GM19324 (cell line): ENCODE data around the gene SLC6A7.

Experiments
- ATAC-seq: cut with Tn5 transposase; IDR thresholded peaks from one replicate; pipeline ENCODE4 v1.9.1; 2021; ENCODE audit warnings: mild to moderate bottlenecking, moderate library complexity; ENCODE audit not compliant: unreplicated experiment, low FRiP score

The SLC6A7 gene

GRCh38 chr5:150172145-150172544, 17.7 kb upstream of the SLC6A7 start:
- ATAC-seq, result no peak

GRCh38 chr5:150172556-150172955, 17.3 kb upstream of the SLC6A7 start:
- ATAC-seq, result no peak

- no peak for ATAC-seq
These were observed 16.7 kb upstream of the SLC6A7 start for GRCh38 chr5:150173161-150173560.

- ATAC-seq, result no peak
These were observed 15.6 kb upstream of the SLC6A7 start for GRCh38 chr5:150174285-150174684.

- ATAC-seq, result no peak
These were observed 14.8 kb upstream of the SLC6A7 start for GRCh38 chr5:150175076-150175475.

- no peak for ATAC-seq
These were observed 14.3 kb upstream of the SLC6A7 start for GRCh38 chr5:150175536-150175935.

- no peak for ATAC-seq
These were observed 13.0 kb upstream of the SLC6A7 start for GRCh38 chr5:150176745-150177477.

GRCh38 chr5:150177721-150178120, 12.1 kb upstream of the SLC6A7 start:
- no peak for ATAC-seq

- no peak for ATAC-seq
These were observed 11.6 kb upstream of the SLC6A7 start for GRCh38 chr5:150178262-150178661.

- ATAC-seq, result no peak
These were observed 10.7 kb upstream of the SLC6A7 start for GRCh38 chr5:150179019-150179620.

GRCh38 chr5:150180241-150181026, 9.4 kb upstream of the SLC6A7 start:
- ATAC-seq, result no peak

- ATAC-seq, result no peak
These were observed 8.8 kb upstream of the SLC6A7 start for GRCh38 chr5:150181027-150181426.

GRCh38 chr5:150181766-150182545, 7.9 kb upstream of the SLC6A7 start:
- no peak for ATAC-seq

GRCh38 chr5:150182774-150183173, 7.1 kb upstream of the SLC6A7 start:
- no peak for ATAC-seq

GRCh38 chr5:150183436-150183835, 6.4 kb upstream of the SLC6A7 start:
- no peak for ATAC-seq

- ATAC-seq, result no peak
These were observed 5.9 kb upstream of the SLC6A7 start for GRCh38 chr5:150184006-150184405.

- ATAC-seq, result no peak
These were observed 4.6 kb upstream of the SLC6A7 start for GRCh38 chr5:150184990-150185912.

GRCh38 chr5:150186137-150186536, 3.7 kb upstream of the SLC6A7 start:
- ATAC-seq, result no peak

- no peak for ATAC-seq
These were observed 3.0 kb upstream of the SLC6A7 start for GRCh38 chr5:150186897-150187296.
